Measurements from ENCODE around the gene DISP3. TPM values are rescaled to one million over a fixed set of nuclear protein-coding genes. Genes with fewer than 3 reads are reported as not detected.

The DISP3 gene
- total RNA-seq, 4 donors from 2014 or later, result not detected

DNA sequence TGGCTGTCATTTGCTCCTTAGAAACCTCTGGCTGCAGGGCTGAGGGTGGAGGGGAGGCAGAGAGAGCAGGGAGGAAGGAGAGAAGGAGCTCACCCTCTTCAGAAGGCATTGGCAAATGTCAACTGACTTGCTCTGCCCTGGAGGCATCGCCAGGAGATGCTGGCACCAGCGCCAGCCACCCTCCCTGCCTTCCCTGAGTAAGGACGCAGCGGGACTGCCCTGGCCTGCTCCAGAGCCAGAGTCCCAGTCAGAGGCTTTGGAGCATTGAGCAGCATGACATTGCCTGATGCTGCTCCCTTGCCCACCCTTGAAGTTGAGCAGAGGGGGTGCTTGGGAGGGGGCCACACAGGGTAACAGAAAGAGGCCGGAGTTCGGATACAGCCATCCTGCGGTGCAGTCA, 62.3 kb downstream of the DISP3 start:
- Histone ChIP-seq H3K4me3 (replicated peaks in 1 of 3) (no peak overlapping the region), H3K36me3 (no peaks in the 10 kb centered on the region), H3K9me3 (no peaks in the 10 kb centered on the region), H3K4me1 (no peaks in the 10 kb centered on the region), H3K27me3 (no peaks in the 10 kb centered on the region), H3K27ac (no peak overlapping the region)
- TF ChIP-seq POLR2A (IDR thresholded peaks at IDR 0.05) (no peak), CTCF (IDR thresholded peaks at IDR 0.05) (no peak)
- DNase-seq, result no peak
- intact Hi-C loops (cut with DNase I), result no loop called here
- WGBS, 2 donors, result 74 to 85% methylated on average over 6 to 7 of the region's 7 CpGs

DNA sequence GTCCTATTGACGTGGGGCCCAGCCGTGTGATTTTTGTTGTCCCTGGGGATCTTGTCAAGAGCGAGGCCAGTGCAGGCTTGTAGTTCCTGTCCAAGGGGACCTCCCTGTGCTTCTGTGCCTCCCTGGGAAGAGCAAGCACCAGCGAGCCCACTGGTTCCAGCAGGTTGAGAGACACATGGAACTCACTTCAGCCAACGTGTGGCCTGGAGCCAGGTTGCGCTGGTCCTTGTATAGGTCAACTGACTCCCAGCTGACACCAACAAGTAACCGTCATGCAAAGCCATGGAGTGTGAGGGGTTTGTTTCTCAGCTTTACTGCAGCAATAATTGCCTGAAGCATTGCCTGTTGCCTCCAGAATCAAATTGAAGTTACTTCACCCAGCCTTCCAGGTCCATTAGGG, 63.0 kb downstream of the DISP3 start:
- H3K4me1 ChIP-seq, result no peaks in the 10 kb centered on the region
- DNase-seq, result no peak
- H3K27me3 ChIP-seq, result no peaks in the 10 kb centered on the region
- H3K27ac ChIP-seq, result no peak overlapping the region
- no peaks in the 10 kb centered on the region for H3K9me3 ChIP-seq
- TF ChIP-seq CTCF (IDR thresholded peaks at IDR 0.05) (no peak), POLR2A (IDR thresholded peaks at IDR 0.05) (no peak)
- no peak overlapping the region for H3K4me3 ChIP-seq (replicated peaks in 1 of 3)
- no peaks in the 10 kb centered on the region for H3K36me3 ChIP-seq
- 42 to 45% methylated on average over 7 of the region's 7 CpGs for WGBS, 2 donors
- intact Hi-C loops (cut with DNase I), result no loop called here

- Histone ChIP-seq H3K4me1 (no peaks in the 10 kb centered on the region), H3K9me3 (no peaks in the 10 kb centered on the region), H3K27me3 (no peaks in the 10 kb centered on the region), H3K4me3 (replicated peaks in 1 of 3) (no peak overlapping the region), H3K36me3 (no peaks in the 10 kb centered on the region), H3K27ac (no peak overlapping the region)
- intact Hi-C loops (cut with DNase I), result no loop called here
- DNase-seq, result no peak
- no peak for TF ChIP-seq CTCF (IDR thresholded peaks at IDR 0.05)
- no peak for TF ChIP-seq POLR2A (IDR thresholded peaks at IDR 0.05)
- WGBS, 2 donors, result 68 to 72% methylated on average over 4 of the region's 4 CpGs
These were observed 64.4 kb downstream of the DISP3 start for GRCh38 chr1:11543392-11543791.

- no peak overlapping the region for H3K4me3 ChIP-seq (replicated peaks in 1 of 3)
- no peak overlapping the region for H3K27ac ChIP-seq
- H3K36me3 ChIP-seq, result no peaks in the 10 kb centered on the region
- H3K4me1 ChIP-seq, result no peaks in the 10 kb centered on the region
- intact Hi-C loops (cut with DNase I), result no loop called here
- TF ChIP-seq CTCF (IDR thresholded peaks at IDR 0.05) (no peak), POLR2A (IDR thresholded peaks at IDR 0.05) (no peak)
- 76 to 77% methylated on average over 2 of the region's 2 CpGs for WGBS, 2 donors
- H3K27me3 ChIP-seq, result no peaks in the 10 kb centered on the region
- no peaks in the 10 kb centered on the region for H3K9me3 ChIP-seq
- no peak for DNase-seq
These were observed 64.8 kb downstream of the DISP3 start for GRCh38 chr1:11543796-11544195.

DNA sequence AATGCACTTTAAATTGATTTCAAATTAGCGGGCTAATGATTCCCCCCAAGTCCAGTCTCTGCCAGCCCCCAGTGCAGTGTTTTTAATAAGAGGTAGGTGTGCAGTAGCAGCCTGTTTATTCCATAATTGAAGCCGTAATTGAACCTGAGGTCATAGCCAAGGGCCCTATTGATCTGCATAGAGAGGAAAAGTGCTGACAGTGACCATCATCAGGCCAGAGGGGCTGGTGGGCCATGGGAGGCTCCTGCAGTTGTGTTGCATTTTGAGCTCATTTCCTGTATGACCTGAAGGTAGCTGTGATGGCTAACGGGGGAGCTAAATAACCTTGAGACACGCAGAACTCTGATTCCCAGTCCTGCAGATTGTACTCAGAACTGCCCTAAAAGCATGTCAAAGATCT, 67.5 kb downstream of the DISP3 start:
- no peaks in the 10 kb centered on the region for H3K36me3 ChIP-seq
- no peak for TF ChIP-seq POLR2A (IDR thresholded peaks at IDR 0.05)
- TF ChIP-seq CTCF (IDR thresholded peaks at IDR 0.05), result no peak
- no peaks in the 10 kb centered on the region for H3K9me3 ChIP-seq
- no peaks in the 10 kb centered on the region for H3K4me1 ChIP-seq
- no peak overlapping the region for H3K27ac ChIP-seq
- no peak for DNase-seq
- no peaks in the 10 kb centered on the region for H3K27me3 ChIP-seq
- no peak overlapping the region for H3K4me3 ChIP-seq (replicated peaks in 1 of 3)
- intact Hi-C loops (cut with DNase I), result no loop called here
- 55 to 56% methylated on average over 4 of the region's 4 CpGs for WGBS, 2 donors

Data from thyroid gland (tissue), 4 donors.